ENCODE measurements around the gene ARPC1A.

- TF ChIP-seq CTCF (IDR thresholded peaks at IDR 0.05 in 8 of 11, conservative IDR thresholded peaks at IDR 0.05 in 3 of 11) (no peak), POLR2A (IDR thresholded peaks at IDR 0.05) (no peak)
Measured at GRCh38 chr7:99383791-99384370, 58.2 kb downstream of the ARPC1A start.

Data from spleen (tissue), 7 donors.